SK-N-MC (cell line): ENCODE results near the gene RAB3D.

ENCODE experiments used
- EZH2 ChIP-seq: fragments of 200-600 bp; sonication (generic); IDR thresholded peaks from one replicate; pipeline ENCODE4 v1.6.1; 2017; ENCODE audit warnings: antibody characterized with exemption
- FOXP2 ChIP-seq: optimal IDR thresholded peaks from 2 replicates; pipeline ENCODE3; 2011; ENCODE audit warnings: mild to moderate bottlenecking, moderate library complexity; ENCODE audit not compliant: insufficient read depth; ENCODE audit errors: extremely low read length, control extremely low read depth
- POLR2AphosphoS5 ChIP-seq: IDR thresholded peaks from 2 replicates; pipeline ENCODE4 v1.6.1; 2012; ENCODE audit warnings: mild to moderate bottlenecking, low read depth, low read length, borderline replicate concordance

- TF ChIP-seq EZH2, result no peak
- TF ChIP-seq POLR2AphosphoS5, result no peak
- TF ChIP-seq FOXP2, result no peak
These were observed 40.4 kb upstream of the RAB3D start for GRCh38 chr19:11379857-11380350.
